GM10847 (cell line): Measurements from ENCODE around the gene UBAC2.

ENCODE experiments used
- POLR2A ChIP-seq: IDR thresholded peaks from 2 replicates; pipeline ENCODE4 v1.6.1; 2011; ENCODE audit not compliant: insufficient read length; ENCODE audit errors: extremely low read depth

Gene UBAC2

GRCh38 chr13:99313501-99313900, 112.8 kb downstream of the UBAC2 start:
- no peak for TF ChIP-seq POLR2A

GRCh38 chr13:99313941-99314340, 113.3 kb downstream of the UBAC2 start:
- no peak for TF ChIP-seq POLR2A

- TF ChIP-seq POLR2A: no peak
These were observed 114.1 kb downstream of the UBAC2 start for GRCh38 chr13:99314640-99315176.

- TF ChIP-seq POLR2A: no peak
These were observed 114.5 kb downstream of the UBAC2 start for GRCh38 chr13:99315186-99315585.

GRCh38 chr13:99316224-99316623, 115.6 kb downstream of the UBAC2 start:
- TF ChIP-seq POLR2A: no peak

- no peak for TF ChIP-seq POLR2A
These were observed 116.1 kb downstream of the UBAC2 start for GRCh38 chr13:99316657-99317256.

GRCh38 chr13:99320693-99321481, 120.2 kb downstream of the UBAC2 start:
- no peak for TF ChIP-seq POLR2A

- TF ChIP-seq POLR2A: no peak
These were observed 121.1 kb downstream of the UBAC2 start for GRCh38 chr13:99321709-99322108.

- no peak for TF ChIP-seq POLR2A
These were observed 121.8 kb downstream of the UBAC2 start for GRCh38 chr13:99322297-99323103.

- TF ChIP-seq POLR2A: no peak
These were observed 122.8 kb downstream of the UBAC2 start for GRCh38 chr13:99323488-99323887.

- no peak for TF ChIP-seq POLR2A
These were observed 125.4 kb downstream of the UBAC2 start for GRCh38 chr13:99326012-99326411.

- TF ChIP-seq POLR2A: no peak
These were observed 126.5 kb downstream of the UBAC2 start for GRCh38 chr13:99327126-99327525.

GRCh38 chr13:99327761-99328160, 127.1 kb downstream of the UBAC2 start:
- TF ChIP-seq POLR2A: no peak

GRCh38 chr13:99329477-99329876, 128.8 kb downstream of the UBAC2 start:
- TF ChIP-seq POLR2A: no peak

GRCh38 chr13:99330942-99331341, 130.3 kb downstream of the UBAC2 start:
- no peak for TF ChIP-seq POLR2A

- no peak for TF ChIP-seq POLR2A
These were observed 131.2 kb downstream of the UBAC2 start for GRCh38 chr13:99331881-99332293.
